Gastrocnemius medialis (tissue), 4 donors: ENCODE measurements around the gene MOGAT1.

ENCODE experiments used
- POLR2A ChIP-seq, 2 donors: fragments of 450-650 bp; IDR thresholded peaks; one replicate each; pipeline ENCODE4 v1.6.1; 2017; ENCODE audit warnings: antibody characterized with exemption in 2 of 2, mild to moderate bottlenecking in 2 of 2, moderate library complexity in 2 of 2
- TF ChIP-seq, protein P1 (sequence below), 5 experiments: fragments of 450-650 bp in 3 of 5; fragments of 200-600 bp in 2 of 5; sonication (generic) in 2 of 5; IDR thresholded peaks in 4 of 5; conservative IDR thresholded peaks in 1 of 5; 1 replicate in 4 of 5; 2 replicates in 1 of 5; pipeline ENCODE4 v1.5.1; 2016 to 2019; ENCODE audit warnings: antibody characterized with exemption in 5 of 5, mild to moderate bottlenecking in 3 of 5, moderate library complexity in 3 of 5

DNA sequence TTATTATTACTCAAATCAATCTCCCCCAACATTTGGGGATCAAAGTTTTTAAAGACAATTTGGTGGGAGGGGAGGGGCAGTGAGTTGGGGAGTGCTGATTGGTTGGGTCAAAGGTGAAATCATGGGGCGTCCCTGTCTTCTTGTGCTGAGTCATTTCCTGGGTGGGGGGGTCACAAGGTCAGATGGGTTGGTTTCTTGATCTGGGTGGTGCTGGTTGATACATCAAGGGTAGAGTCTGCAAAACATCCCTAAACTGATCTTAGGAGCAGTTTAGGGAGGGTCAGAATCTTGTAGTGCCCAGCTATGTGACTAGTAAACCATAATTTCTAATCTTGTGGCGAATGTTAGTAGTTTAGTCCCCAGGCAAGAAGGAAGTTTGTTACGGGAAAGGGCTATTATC lies 67.4 kb downstream of the MOGAT1 start:
- no peak for TF ChIP-seq POLR2A (IDR thresholded peaks at IDR 0.05)
- TF ChIP-seq, protein P1, sequence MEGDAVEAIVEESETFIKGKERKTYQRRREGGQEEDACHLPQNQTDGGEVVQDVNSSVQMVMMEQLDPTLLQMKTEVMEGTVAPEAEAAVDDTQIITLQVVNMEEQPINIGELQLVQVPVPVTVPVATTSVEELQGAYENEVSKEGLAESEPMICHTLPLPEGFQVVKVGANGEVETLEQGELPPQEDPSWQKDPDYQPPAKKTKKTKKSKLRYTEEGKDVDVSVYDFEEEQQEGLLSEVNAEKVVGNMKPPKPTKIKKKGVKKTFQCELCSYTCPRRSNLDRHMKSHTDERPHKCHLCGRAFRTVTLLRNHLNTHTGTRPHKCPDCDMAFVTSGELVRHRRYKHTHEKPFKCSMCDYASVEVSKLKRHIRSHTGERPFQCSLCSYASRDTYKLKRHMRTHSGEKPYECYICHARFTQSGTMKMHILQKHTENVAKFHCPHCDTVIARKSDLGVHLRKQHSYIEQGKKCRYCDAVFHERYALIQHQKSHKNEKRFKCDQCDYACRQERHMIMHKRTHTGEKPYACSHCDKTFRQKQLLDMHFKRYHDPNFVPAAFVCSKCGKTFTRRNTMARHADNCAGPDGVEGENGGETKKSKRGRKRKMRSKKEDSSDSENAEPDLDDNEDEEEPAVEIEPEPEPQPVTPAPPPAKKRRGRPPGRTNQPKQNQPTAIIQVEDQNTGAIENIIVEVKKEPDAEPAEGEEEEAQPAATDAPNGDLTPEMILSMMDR (IDR thresholded peaks at IDR 0.05 in 4 of 5, conservative IDR thresholded peaks at IDR 0.05 in 1 of 5) = no peak
